Muscle layer of duodenum (tissue), 2 donors: ENCODE measurements around the gene TNIP2.

Experiments used
- H3K27ac ChIP-seq: one replicate; pipeline ENCODE4 v1.7.0; 2013; ENCODE audit warnings: mild to moderate bottlenecking, low read length
- H3K27me3 ChIP-seq: one replicate; pipeline ENCODE4 v1.7.0; 2013; ENCODE audit warnings: low read depth, mild to moderate bottlenecking, control low read depth, low read length
- H3K36me3 ChIP-seq, 2 donors: one replicate each; pipeline ENCODE4 v1.7.0; 2013; ENCODE audit warnings: low read length in 2 of 2, control low read depth in 1 of 2, mild to moderate bottlenecking in 1 of 2; ENCODE audit not compliant: insufficient read depth in 2 of 2, control insufficient read depth in 1 of 2
- H3K4me1 ChIP-seq, 2 donors: one replicate each; pipeline ENCODE4 v1.7.0; 2013; ENCODE audit warnings: low read length in 2 of 2, mild to moderate bottlenecking in 2 of 2, control low read depth in 1 of 2, moderate library complexity in 1 of 2; ENCODE audit not compliant: insufficient read depth in 2 of 2, control insufficient read depth in 1 of 2
- H3K4me3 ChIP-seq, 2 donors: one replicate each; pipeline ENCODE4 v1.7.0; 2013; ENCODE audit warnings: low read length in 2 of 2, low read depth in 1 of 2, mild to moderate bottlenecking in 1 of 2
- H3K9me3 ChIP-seq, 2 donors: one replicate each; pipeline ENCODE4 v1.7.0; 2013; ENCODE audit warnings: low read length in 2 of 2, control low read depth in 1 of 2, mild to moderate bottlenecking in 1 of 2; ENCODE audit not compliant: control insufficient read depth in 1 of 2
- donor health status: healthy.

Gene TNIP2

DNA sequence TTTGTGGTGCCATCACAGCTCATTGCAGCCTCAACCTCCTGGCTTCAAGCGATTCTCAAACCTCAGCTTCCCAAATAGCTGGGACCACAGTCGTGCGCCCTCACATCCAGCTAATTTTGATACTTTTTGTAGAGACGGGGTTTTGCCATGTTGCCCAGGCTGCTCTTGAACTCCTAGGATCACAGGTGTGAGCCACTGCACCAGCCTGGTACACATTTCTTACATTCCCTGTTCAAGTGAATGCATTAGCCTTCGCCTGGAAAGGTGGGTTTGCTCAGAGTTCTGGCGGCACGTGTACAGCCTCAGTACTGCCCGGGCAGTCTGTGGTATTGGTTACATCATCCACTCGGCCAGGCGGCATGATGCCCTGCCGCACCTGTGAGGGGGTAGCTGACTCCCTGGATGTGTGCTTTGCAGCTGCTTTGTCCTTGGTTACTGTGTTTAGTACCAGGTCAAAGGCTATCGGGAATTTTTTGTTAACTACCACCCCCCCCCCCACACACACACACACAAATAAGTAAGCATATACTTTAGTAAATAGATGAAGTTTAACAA lies 57.1 kb downstream of the TNIP2 start:
- Histone ChIP-seq H3K4me3 (no peak overlapping the region), H3K36me3 (peaks cover 70 to 89% of the 10 kb centered on the region in 2 donors), H3K9me3 (no peaks in the 10 kb centered on the region), H3K4me1 (no peaks in the 10 kb centered on the region), H3K27me3 (no peaks in the 10 kb centered on the region), H3K27ac (no peak overlapping the region)

DNA sequence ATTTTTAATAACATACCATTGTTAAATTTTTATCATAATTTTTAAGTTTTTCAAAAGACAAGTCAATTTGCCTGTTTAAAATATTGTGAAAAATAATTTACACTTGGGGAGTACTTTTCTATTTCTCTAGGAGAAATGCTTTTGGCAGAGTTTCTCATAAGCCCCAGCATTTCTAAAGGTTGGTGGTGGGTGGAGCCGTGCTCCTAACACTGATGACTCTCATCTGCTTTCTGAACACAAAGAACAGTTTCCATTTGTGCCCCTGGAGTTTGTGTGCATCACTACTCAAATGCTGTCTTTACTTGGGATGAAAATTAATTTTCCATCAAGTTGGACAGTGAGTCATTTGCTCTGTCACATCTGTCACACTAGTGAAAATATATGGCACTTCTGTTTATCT lies 57.6 kb downstream of the TNIP2 start:
- Histone ChIP-seq H3K4me3 (no peak overlapping the region), H3K9me3 (no peaks in the 10 kb centered on the region), H3K4me1 (no peaks in the 10 kb centered on the region), H3K36me3 (peaks cover 73 to 89% of the 10 kb centered on the region in 2 donors), H3K27ac (no peak overlapping the region), H3K27me3 (no peaks in the 10 kb centered on the region)

DNA sequence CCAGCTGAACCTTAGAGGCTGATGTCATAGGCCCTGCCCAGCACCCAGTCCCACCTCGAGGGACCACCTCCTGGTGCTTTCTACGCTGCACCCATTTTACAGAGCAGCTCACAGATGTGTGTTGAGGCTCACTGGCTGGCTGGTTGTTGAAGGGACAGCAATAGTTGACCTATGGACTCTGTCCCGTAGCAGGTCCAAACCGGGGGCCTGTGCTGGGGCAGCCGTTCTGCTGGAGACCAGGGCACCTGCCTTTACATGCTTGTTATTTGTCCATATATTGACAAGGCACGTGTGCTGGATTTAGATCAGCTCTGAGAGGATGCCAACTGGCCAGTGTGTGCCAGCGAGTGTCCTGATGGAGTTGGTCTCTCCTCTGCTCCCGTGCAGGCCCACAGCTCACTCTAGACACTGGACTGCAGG lies 58.1 kb downstream of the TNIP2 start:
- Histone ChIP-seq H3K4me3 (no peak overlapping the region), H3K27me3 (no peaks in the 10 kb centered on the region), H3K4me1 (no peaks in the 10 kb centered on the region), H3K27ac (no peak overlapping the region), H3K9me3 (no peaks in the 10 kb centered on the region), H3K36me3 (peaks cover 76 to 89% of the 10 kb centered on the region in 2 donors)

DNA sequence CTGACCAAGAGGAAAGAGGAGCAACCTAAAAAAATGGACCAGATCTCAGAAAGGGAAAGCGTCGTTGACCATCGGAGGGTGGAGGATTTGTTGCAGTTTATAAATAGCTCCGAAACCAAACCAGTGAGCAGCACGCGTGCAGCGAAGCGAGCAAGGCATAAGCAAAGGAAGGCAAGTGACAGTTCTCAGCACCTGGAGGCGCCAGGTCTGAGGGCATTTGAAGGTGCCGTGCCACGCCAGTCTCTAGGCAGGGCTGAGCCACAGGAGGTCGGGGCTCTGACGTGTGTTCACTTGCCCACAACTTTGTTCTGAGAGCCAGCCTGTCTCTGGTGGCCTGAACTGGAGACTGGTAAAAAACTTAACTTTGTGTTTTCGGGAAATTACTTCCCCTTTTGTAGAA lies 59.7 kb downstream of the TNIP2 start:
- no peak overlapping the region for H3K4me3 ChIP-seq
- no peak overlapping the region for H3K27ac ChIP-seq
- H3K4me1 ChIP-seq: no peaks in the 10 kb centered on the region
- H3K36me3 ChIP-seq: peaks cover 75 to 87% of the 10 kb centered on the region in 2 donors
- H3K27me3 ChIP-seq: no peaks in the 10 kb centered on the region
- no peaks in the 10 kb centered on the region for H3K9me3 ChIP-seq

DNA sequence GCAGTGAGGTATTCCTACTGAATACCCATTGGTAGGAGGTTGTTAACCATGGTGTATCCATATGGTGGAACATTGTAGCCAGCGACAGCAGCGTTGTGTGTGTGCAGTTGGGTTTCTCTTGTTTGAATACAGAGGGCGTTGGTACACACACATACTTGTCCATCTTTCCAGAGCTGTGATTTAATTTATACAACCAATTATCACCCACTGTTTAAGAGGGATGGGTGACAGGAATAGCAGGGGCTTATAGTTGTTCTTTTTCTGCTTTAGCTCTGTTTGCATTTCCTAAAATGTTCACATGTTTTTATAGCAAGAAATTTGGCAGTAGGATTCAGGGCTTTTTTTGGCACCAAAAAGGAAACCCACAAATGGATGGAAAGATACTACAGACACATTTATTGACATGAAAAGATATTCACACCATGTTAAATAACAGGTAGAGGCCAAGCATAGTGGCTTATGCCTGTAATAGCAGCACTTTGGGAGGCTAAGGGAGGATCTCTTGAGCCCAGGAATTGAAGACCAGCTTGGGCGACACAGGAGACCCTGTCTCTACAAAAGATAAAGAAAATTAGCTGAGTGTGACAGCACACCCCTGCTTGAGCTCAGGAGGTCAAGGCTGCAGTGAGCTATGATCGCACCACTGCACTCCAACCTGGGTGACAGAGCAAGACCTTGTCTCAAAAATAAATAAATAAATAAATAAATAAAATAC lies 60.6 kb downstream of the TNIP2 start:
- no peak overlapping the region for H3K27ac ChIP-seq
- H3K36me3 ChIP-seq: peaks cover 81 to 87% of the 10 kb centered on the region in 2 donors
- H3K9me3 ChIP-seq: no peaks in the 10 kb centered on the region
- no peaks in the 10 kb centered on the region for H3K27me3 ChIP-seq
- no peak overlapping the region for H3K4me3 ChIP-seq
- no peaks in the 10 kb centered on the region for H3K4me1 ChIP-seq

DNA sequence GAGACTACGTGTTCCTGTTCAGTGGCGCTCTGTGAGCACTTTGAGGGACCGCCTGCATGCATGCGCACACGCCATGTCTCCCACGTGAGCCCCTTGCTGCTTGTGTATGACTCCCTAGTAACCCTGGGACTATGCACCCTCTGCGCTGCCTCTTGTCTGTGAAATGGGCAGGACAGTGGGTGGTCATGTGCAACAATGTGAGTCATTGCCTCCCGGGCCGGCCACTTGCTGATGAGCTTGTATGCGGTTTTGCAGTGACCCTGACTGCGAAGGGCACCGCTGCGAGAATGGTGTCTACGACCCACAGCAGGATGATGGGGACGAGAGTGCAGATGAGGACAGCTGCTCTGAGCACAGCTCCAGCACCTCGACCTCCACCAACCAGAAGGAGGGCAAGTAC lies 61.4 kb downstream of the TNIP2 start:
- Histone ChIP-seq H3K36me3 (peaks cover 80 to 87% of the 10 kb centered on the region in 2 donors), H3K9me3 (no peaks in the 10 kb centered on the region), H3K27me3 (no peaks in the 10 kb centered on the region), H3K4me1 (no peaks in the 10 kb centered on the region), H3K4me3 (no peak overlapping the region), H3K27ac (no peak overlapping the region)

DNA sequence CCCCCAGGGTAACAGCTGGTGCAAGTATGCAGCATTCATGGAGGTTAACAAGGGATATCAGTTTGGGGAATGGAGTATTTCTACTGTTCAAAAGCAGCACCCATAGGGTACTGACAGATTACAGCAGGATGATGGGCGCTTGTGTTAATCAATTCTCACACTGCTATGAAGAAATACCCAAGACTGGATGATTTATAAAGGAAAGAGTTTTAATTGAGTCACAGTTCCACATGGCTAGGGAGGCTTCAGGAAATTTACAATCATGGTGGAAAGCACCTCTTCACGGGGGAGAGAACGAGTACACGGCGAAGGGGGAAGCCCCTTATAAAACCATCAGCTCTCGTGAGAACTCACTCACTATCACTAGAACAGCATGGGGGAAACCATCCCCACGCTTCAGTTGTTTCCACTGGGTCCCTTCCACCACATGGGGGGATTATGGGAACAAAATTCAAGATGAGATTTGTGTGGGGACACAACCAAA lies 64.1 kb downstream of the TNIP2 start:
- Histone ChIP-seq H3K27me3 (no peaks in the 10 kb centered on the region), H3K27ac (no peak overlapping the region), H3K9me3 (no peaks in the 10 kb centered on the region), H3K4me3 (no peak overlapping the region), H3K4me1 (no peaks in the 10 kb centered on the region), H3K36me3 (peaks cover 62 to 84% of the 10 kb centered on the region in 2 donors)
